ENCODE results near the gene NKAP. TPM values are rescaled to one million over a fixed set of nuclear protein-coding genes. Genes with fewer than 3 reads are reported as not detected.
A peak's percentile ranks its signal among the peaks of the same experiment; 100 is the strongest.

Gene NKAP
- total RNA-seq, 1 experiment from 2014 or later = 7.3 TPM

DNA sequence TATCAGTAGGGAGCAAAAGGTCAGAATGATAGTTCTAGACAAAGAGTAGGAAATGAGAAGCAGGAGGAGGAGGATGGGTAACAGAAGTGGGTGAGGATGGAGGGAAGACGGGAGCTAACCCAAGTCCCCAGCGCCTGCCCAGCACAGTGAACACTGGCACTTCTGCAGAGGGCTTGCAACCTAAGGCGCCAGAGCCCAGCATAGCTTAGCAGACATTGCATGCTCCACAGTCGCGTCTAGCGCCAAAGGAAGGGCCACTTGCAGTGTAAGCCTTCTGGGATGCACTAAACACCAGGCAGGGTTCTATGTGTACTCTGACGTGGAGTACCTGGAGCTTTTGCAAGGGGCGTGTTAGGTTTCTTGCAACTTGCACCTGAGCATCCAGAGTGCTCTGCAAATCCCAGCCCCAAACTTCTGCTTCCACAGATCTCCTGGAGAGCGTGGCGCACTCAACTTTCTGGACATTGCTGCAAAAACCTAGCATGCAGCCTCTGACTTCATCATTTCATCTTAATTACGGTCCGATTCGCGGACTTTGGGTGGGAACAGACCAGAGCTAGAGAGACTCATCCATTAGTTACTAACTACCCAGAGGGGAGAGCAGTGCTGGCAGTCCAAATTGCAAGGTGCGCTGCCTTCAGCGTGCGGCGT lies 46.5 kb upstream of the NKAP start:
- no peak overlapping the region for H4K5ac ChIP-seq (ENCODE audit: insufficient read length, low read depth, low read length)
- DNase-seq = peak; percentile 33
- H4K91ac ChIP-seq (ENCODE audit: insufficient read length, low read depth, low read length) = no peak overlapping the region
- H3K4me1 ChIP-seq (ENCODE audit: insufficient read depth, low read length) = no peaks in the 10 kb centered on the region
- no CpG with 5 or more reads among the region's 18 CpGs for WGBS (ENCODE audit: extremely low coverage, insufficient read length, low lambda C conversion rate)
- Mint-ChIP-seq H3K9me3 (peaks cover 69 to 75% of the 10 kb centered on the region in 2 experiments), H3K36me3 (ENCODE audit: insufficient read depth in 1 of 3, low read depth in 3 of 3) (no peaks in the 10 kb centered on the region; a peak in 2 of 7 replicates), H3K4me3 (peak overlapping the region; percentile 64 to 84), H3K4me1 (peaks cover 5 to 12% of the 10 kb centered on the region in 2 experiments), H3K27ac (no peak overlapping the region), H3K27me3 (ENCODE audit: low read depth) (peaks cover 99% of the 10 kb centered on the region)
- H2AK5ac ChIP-seq (ENCODE audit: insufficient read length, low read length) = no peak overlapping the region
- H4K8ac ChIP-seq (replicated peaks; ENCODE audit: insufficient read length, low read depth, low read length) = no peak overlapping the region
- H3K4ac ChIP-seq (ENCODE audit: low read depth, low read length) = no peak overlapping the region
- TF ChIP-seq, protein P1, sequence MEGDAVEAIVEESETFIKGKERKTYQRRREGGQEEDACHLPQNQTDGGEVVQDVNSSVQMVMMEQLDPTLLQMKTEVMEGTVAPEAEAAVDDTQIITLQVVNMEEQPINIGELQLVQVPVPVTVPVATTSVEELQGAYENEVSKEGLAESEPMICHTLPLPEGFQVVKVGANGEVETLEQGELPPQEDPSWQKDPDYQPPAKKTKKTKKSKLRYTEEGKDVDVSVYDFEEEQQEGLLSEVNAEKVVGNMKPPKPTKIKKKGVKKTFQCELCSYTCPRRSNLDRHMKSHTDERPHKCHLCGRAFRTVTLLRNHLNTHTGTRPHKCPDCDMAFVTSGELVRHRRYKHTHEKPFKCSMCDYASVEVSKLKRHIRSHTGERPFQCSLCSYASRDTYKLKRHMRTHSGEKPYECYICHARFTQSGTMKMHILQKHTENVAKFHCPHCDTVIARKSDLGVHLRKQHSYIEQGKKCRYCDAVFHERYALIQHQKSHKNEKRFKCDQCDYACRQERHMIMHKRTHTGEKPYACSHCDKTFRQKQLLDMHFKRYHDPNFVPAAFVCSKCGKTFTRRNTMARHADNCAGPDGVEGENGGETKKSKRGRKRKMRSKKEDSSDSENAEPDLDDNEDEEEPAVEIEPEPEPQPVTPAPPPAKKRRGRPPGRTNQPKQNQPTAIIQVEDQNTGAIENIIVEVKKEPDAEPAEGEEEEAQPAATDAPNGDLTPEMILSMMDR (conservative IDR thresholded peaks at IDR 0.05) = no peak
- H3K18ac ChIP-seq (ENCODE audit: insufficient read length, low read depth, low read length) = no peak overlapping the region
- H2BK120ac ChIP-seq (ENCODE audit: low read depth, low read length, poor library complexity, severe bottlenecking) = no peak overlapping the region
- no peak overlapping the region for H2BK20ac ChIP-seq (ENCODE audit: low read depth, low read length, poor library complexity, severe bottlenecking)
- H2AFZ ChIP-seq (ENCODE audit: low read length) = no peak overlapping the region
- peaks cover 9% of the 10 kb centered on the region for H3K23me2 ChIP-seq (ENCODE audit: insufficient read length, low read depth, low read length, poor library complexity, severe bottlenecking)
- no peak overlapping the region for H3K23ac ChIP-seq (ENCODE audit: insufficient read length, low read depth, low read length)
- H3K9ac ChIP-seq (ENCODE audit: extremely low read depth, insufficient read length, low read length) = no peak overlapping the region
- peaks cover 70% of the 10 kb centered on the region for H3K27me3 ChIP-seq (ENCODE audit: insufficient read depth, low read length)
- no peaks in the 10 kb centered on the region for H4K20me1 ChIP-seq (ENCODE audit: control insufficient read depth, insufficient read depth, insufficient read length)
- H3T11ph ChIP-seq (ENCODE audit: low read length) = no peak overlapping the region
- H3K56ac ChIP-seq (ENCODE audit: insufficient read length, low read depth, low read length) = no peak overlapping the region
- no peak overlapping the region for H3K27ac ChIP-seq (ENCODE audit: insufficient read length, low read depth, low read length)
- H3K4me2 ChIP-seq (ENCODE audit: insufficient read depth, insufficient read length, low read length) = peak overlapping the region; percentile 54
- H3K79me2 ChIP-seq (ENCODE audit: insufficient read depth, low read length) = no peaks in the 10 kb centered on the region
- H3K79me1 ChIP-seq (ENCODE audit: insufficient read depth, low read depth, low read length, poor library complexity, severe bottlenecking) = no peaks in the 10 kb centered on the region
- no peak overlapping the region for H2BK15ac ChIP-seq (ENCODE audit: low read depth, low read length)
- no peak overlapping the region for H2BK5ac ChIP-seq (ENCODE audit: insufficient read length, low read length)
- H3K9me3 ChIP-seq (ENCODE audit: control insufficient read depth, low read depth, low read length) = peaks cover 3% of the 10 kb centered on the region
- H3K14ac ChIP-seq (ENCODE audit: insufficient read depth, low read length) = no peak overlapping the region
- no peak overlapping the region for H2BK12ac ChIP-seq (ENCODE audit: insufficient read length, low read depth, low read length)

Measured in H9 (cell line).